PFSK-1 (cell line): ENCODE results near the gene SLC22A23.

Source experiments
- FOXP2 ChIP-seq: optimal IDR thresholded peaks from 2 replicates; pipeline ENCODE3; 2011; ENCODE audit warnings: borderline replicate concordance, control low read depth, inconsistent platforms; ENCODE audit not compliant: insufficient read depth; ENCODE audit errors: extremely low read length, extremely low read depth
- POLR2AphosphoS5 ChIP-seq: IDR thresholded peaks from 2 replicates; pipeline ENCODE4 v1.6.1; 2012; ENCODE audit warnings: low read depth, mild to moderate bottlenecking, control low read depth, low read length, moderate library complexity
- SIN3A ChIP-seq: IDR thresholded peaks from 2 replicates; pipeline ENCODE4 v1.6.1; 2012; ENCODE audit warnings: mild to moderate bottlenecking, low read length, moderate library complexity, borderline replicate concordance; ENCODE audit not compliant: insufficient read depth
- TAF1 ChIP-seq: IDR thresholded peaks from 2 replicates; pipeline ENCODE4 v1.6.1; 2012; ENCODE audit warnings: low read length, control low read depth, borderline replicate concordance; ENCODE audit not compliant: insufficient read depth
- TF ChIP-seq, protein P1 (sequence below), 2 experiments: IDR thresholded peaks; 2 replicates each; pipeline versions ENCODE4 v1.6.1 to v1.8.0; 2011 to 2012; ENCODE audit warnings: low read depth in 2 of 2, low read length in 2 of 2, control low read depth in 1 of 2, inconsistent platforms in 1 of 2, mild to moderate bottlenecking in 1 of 2, moderate library complexity in 1 of 2; ENCODE audit not compliant: insufficient read depth in 1 of 2

The SLC22A23 gene

DNA sequence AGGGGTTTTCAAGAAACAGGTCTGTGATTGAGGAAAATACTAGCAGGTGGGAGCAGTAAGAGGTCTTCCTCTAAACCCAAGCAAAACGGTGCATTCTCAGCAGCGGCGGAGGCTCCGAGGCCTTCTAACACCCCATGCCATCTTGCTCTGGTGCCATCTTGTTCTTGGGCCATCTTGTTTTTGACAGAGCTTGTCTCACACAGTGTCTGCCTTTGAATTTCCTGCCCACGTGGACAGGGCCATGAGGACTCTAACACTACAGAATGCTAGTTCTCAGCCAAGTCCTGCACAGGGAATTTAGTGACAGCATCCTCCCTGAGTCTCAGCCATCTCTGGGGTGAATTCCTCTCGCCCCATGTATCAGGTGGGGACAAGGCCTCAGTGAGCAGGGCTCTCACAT lies 121.7 kb downstream of the SLC22A23 start:
- TF ChIP-seq, protein P1, sequence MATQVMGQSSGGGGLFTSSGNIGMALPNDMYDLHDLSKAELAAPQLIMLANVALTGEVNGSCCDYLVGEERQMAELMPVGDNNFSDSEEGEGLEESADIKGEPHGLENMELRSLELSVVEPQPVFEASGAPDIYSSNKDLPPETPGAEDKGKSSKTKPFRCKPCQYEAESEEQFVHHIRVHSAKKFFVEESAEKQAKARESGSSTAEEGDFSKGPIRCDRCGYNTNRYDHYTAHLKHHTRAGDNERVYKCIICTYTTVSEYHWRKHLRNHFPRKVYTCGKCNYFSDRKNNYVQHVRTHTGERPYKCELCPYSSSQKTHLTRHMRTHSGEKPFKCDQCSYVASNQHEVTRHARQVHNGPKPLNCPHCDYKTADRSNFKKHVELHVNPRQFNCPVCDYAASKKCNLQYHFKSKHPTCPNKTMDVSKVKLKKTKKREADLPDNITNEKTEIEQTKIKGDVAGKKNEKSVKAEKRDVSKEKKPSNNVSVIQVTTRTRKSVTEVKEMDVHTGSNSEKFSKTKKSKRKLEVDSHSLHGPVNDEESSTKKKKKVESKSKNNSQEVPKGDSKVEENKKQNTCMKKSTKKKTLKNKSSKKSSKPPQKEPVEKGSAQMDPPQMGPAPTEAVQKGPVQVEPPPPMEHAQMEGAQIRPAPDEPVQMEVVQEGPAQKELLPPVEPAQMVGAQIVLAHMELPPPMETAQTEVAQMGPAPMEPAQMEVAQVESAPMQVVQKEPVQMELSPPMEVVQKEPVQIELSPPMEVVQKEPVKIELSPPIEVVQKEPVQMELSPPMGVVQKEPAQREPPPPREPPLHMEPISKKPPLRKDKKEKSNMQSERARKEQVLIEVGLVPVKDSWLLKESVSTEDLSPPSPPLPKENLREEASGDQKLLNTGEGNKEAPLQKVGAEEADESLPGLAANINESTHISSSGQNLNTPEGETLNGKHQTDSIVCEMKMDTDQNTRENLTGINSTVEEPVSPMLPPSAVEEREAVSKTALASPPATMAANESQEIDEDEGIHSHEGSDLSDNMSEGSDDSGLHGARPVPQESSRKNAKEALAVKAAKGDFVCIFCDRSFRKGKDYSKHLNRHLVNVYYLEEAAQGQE (IDR thresholded peaks at IDR 0.05; ENCODE audit: insufficient read depth in 1 of 2, low read depth in 2 of 2, low read length in 2 of 2): no peak
- TF ChIP-seq POLR2AphosphoS5 (no peak), TAF1 (no peak), FOXP2 (no peak), SIN3A (no peak)

DNA sequence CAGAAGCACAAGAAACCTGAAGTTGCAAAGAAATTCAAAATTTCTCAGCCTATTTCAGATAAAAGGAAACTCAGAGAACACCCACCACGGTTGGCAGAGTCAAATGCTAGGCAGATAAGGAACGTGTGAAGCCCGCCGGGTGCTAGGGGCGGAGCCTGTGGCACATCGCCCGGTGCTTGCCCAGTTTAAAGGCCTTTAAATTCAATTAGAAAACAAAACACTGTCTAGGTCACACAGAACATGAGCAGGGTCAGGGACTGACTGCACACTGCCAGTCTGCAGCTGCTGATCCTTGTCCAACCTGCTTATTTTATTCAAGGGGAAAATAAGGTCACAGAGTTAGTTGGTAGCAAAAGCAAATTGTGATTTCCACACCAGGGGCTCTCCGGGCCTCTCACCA lies 122.3 kb downstream of the SLC22A23 start:
- TF ChIP-seq FOXP2: no peak
- 0 out of 2 replicates have a peak, but pooled peaks have one; percentile 26 for TF ChIP-seq SIN3A

DNA sequence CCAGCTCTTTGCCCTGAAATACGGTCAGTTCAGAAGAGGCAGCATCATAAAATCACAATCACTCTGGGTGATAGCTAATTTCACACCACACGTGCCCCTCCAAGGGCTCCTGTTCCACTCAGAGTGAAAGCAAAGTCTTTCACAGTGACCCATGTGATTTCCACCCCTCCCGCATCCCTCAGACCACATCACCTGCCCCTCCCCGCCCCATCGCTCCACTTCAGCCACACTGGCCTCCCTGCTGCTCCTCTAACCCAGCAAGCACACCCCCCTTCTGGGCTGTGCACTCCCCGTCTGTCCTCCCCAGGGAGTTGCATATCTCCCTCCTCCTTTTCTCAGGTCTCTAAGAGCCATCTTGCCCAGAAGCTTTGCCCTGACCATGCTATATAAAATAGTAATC lies 123.6 kb downstream of the SLC22A23 start:
- TF ChIP-seq, protein P1 (IDR thresholded peaks at IDR 0.05; ENCODE audit: insufficient read depth in 1 of 2, low read depth in 2 of 2, low read length in 2 of 2): no peak
- TF ChIP-seq SIN3A (no peak), TAF1 (no peak), POLR2AphosphoS5 (no peak)

DNA sequence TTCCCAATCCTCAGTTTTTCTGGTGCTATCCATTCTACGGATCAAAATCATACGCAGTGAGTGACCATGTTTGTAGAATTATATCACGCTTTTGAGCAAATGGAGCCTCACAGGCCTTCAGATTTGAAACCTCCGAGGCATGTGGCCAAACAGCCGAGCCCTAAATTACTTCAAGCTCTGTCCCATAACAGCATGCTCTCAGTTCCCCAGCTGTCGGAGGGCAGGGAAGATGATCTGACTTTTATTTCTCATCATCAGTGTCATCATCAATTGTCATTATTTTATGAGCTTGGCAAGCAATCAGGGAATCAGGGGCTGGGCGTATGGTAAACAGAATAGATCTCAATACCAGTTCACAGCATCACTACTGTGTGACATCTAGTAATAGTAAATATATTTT lies 124.9 kb downstream of the SLC22A23 start:
- no peak for TF ChIP-seq TAF1
- no peak for TF ChIP-seq POLR2AphosphoS5
- TF ChIP-seq FOXP2: no peak
- TF ChIP-seq, protein P1 (IDR thresholded peaks at IDR 0.05; ENCODE audit: insufficient read depth in 1 of 2, low read depth in 2 of 2, low read length in 2 of 2): no peak
- no peak for TF ChIP-seq SIN3A

DNA sequence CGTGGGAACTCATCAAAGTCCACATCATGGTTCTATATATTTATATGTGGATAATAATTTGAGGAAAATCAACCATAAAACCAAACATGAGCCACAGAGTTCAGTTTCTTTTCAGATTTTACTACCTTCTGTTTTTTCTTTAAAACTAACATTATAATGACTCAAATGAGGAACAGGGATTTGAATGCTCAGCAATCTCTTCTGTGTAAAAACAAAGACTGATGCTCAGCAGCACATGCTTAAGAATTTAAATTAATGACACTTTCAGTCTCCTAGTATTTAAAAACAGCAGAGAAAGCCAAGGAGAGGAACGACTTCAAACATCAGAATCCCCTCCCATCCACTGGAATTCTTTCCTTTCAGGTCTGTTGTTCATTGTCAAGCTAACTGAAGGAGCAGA lies 125.4 kb downstream of the SLC22A23 start:
- TF ChIP-seq TAF1 (no peak), FOXP2 (no peak), POLR2AphosphoS5 (no peak), SIN3A (no peak)
- TF ChIP-seq, protein P1 (IDR thresholded peaks at IDR 0.05; ENCODE audit: insufficient read depth in 1 of 2, low read depth in 2 of 2, low read length in 2 of 2): no peak

DNA sequence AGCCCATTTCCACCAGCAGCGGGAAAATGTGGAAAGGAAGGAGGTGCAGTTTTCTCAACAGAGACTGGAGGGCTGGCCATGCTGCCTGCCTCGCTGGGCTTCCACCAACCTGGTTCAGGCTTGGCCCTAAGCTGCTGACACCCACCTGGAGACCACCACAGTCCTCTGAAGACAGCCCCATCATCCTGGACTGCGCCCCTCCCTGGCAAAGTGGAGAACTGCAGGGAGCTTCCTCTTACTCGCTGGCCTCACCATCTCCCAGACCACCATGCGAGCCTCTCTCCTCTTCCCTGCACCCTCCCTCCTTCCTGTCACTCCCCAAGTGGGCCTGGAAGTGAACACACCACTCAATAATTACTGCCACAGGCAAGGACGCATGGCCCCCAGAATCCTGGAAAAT lies 126.7 kb downstream of the SLC22A23 start:
- TF ChIP-seq POLR2AphosphoS5 (no peak), TAF1 (no peak), SIN3A (no peak)
- TF ChIP-seq, protein P1 (IDR thresholded peaks at IDR 0.05; ENCODE audit: insufficient read depth in 1 of 2, low read depth in 2 of 2, low read length in 2 of 2): no peak
